Measurements from ENCODE around the gene RAPH1. TPM values are rescaled to one million over a fixed set of nuclear protein-coding genes. Genes with fewer than 3 reads are reported as not detected.

RAPH1 gene
- polyA plus RNA-seq, 1 experiment: 3.3 TPM

DNA sequence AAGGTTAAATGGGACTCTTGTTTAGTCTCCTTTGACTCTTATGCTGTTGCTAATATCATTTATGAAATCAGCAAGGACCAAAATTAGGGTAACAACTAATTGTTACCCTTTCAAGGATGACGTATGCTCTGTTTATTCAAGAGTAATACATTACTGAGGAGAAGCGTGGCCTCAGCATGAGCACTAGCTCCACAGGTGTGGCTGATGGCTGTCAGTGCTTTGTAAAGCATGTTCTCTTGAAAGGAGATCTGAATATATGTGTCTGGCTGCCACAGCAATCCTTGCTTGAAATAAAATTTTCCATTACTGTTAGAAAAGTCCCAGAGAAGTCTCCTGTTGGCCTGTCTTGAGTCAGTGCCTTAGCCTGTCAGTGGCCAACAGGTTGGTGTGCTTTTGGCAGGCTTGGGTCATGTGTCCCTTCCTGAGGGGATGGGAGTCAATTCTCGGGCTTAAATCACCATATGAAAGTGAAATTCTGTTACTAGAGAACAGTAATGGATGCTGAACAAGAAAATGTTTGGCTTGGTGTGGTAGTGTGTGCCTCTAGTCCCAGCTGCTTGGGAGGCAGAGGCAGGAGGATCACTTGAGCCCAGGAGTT, 174.2 kb downstream of the RAPH1 start:
- H3K27me3 ChIP-seq (ENCODE audit: control insufficient read depth, insufficient read depth, low read length): no peaks in the 10 kb centered on the region
- TF ChIP-seq, protein P1, sequence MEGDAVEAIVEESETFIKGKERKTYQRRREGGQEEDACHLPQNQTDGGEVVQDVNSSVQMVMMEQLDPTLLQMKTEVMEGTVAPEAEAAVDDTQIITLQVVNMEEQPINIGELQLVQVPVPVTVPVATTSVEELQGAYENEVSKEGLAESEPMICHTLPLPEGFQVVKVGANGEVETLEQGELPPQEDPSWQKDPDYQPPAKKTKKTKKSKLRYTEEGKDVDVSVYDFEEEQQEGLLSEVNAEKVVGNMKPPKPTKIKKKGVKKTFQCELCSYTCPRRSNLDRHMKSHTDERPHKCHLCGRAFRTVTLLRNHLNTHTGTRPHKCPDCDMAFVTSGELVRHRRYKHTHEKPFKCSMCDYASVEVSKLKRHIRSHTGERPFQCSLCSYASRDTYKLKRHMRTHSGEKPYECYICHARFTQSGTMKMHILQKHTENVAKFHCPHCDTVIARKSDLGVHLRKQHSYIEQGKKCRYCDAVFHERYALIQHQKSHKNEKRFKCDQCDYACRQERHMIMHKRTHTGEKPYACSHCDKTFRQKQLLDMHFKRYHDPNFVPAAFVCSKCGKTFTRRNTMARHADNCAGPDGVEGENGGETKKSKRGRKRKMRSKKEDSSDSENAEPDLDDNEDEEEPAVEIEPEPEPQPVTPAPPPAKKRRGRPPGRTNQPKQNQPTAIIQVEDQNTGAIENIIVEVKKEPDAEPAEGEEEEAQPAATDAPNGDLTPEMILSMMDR (IDR thresholded peaks at IDR 0.05; ENCODE audit: insufficient read depth, low read depth, low read length): no peak
- no peaks in the 10 kb centered on the region for H3K36me3 ChIP-seq (ENCODE audit: control insufficient read depth, insufficient read depth, low read length)
- DNase-seq (ENCODE audit: low read depth): no peak
- CTCF ChIA-PET: no interaction called here
- no peak overlapping the region for H3K4me3 ChIP-seq (ENCODE audit: low read depth, low read length)
- POLR2A ChIA-PET: no interaction called here

GRCh38 chr2:203359450-203359849, 175.7 kb downstream of the RAPH1 start:
- TF ChIP-seq, protein P1 (IDR thresholded peaks at IDR 0.05; ENCODE audit: insufficient read depth, low read depth, low read length): no peak
- Histone ChIP-seq H3K36me3 (ENCODE audit: control insufficient read depth, insufficient read depth, low read length) (no peaks in the 10 kb centered on the region), H3K4me3 (ENCODE audit: low read depth, low read length) (no peak overlapping the region), H3K27me3 (ENCODE audit: control insufficient read depth, insufficient read depth, low read length) (no peaks in the 10 kb centered on the region)
- DNase-seq (ENCODE audit: low read depth): no peak
- POLR2A ChIA-PET: no interaction called here
- CTCF ChIA-PET: no interaction called here

GRCh38 chr2:203354966-203355365, 180.1 kb downstream of the RAPH1 start:
- H3K36me3 ChIP-seq (ENCODE audit: control insufficient read depth, insufficient read depth, low read length): 0 out of 2 replicates have a peak, but pooled peaks cover 2% of the 10 kb centered on the region
- H3K27me3 ChIP-seq (ENCODE audit: control insufficient read depth, insufficient read depth, low read length): no peaks in the 10 kb centered on the region
- CTCF ChIA-PET: interaction anchor here (0.6 kb wide), 1 partner anchor 10 kb away, joined by 3 read pairs; no protein-coding TSS in a partner anchor
- POLR2A ChIA-PET: no interaction called here
- DNase-seq (ENCODE audit: low read depth): no peak
- TF ChIP-seq, protein P1 (IDR thresholded peaks at IDR 0.05; ENCODE audit: insufficient read depth, low read depth, low read length): no peak
- H3K4me3 ChIP-seq (ENCODE audit: low read depth, low read length): no peak overlapping the region

GRCh38 chr2:203352604-203353255, 182.4 kb downstream of the RAPH1 start:
- Histone ChIP-seq H3K36me3 (ENCODE audit: control insufficient read depth, insufficient read depth, low read length) (0 out of 2 replicates have a peak, but pooled peaks cover 2% of the 10 kb centered on the region), H3K27me3 (ENCODE audit: control insufficient read depth, insufficient read depth, low read length) (no peaks in the 10 kb centered on the region), H3K4me3 (ENCODE audit: low read depth, low read length) (no peak overlapping the region)
- no peak for DNase-seq (ENCODE audit: low read depth)
- POLR2A ChIA-PET: no interaction called here
- CTCF ChIA-PET: interaction anchor here (0.6 to 1.0 kb wide), 2 partner anchors 8 to 106 kb away, joined by 3 read pairs; no protein-coding TSS in a partner anchor
- TF ChIP-seq, protein P1 (IDR thresholded peaks at IDR 0.05; ENCODE audit: insufficient read depth, low read depth, low read length): no peak

DNA sequence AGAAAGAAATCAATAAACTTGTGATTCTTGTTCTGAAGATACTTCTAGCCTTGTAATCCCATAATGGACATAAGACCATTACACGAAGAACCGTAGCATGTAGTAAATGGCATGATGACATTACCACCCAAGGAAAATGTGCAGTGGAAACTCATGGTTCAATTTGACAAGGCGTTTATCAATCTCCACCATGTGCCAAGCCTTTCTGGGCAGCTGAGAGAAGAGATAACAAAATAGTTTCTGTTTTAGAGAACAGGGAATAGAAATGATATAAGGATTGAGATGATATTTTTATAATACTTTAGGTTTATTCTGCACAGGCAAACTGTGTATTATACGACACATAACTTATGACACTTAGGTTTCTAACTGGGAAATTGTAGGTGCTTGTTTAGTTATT, 187.7 kb downstream of the RAPH1 start:
- Histone ChIP-seq H3K4me3 (ENCODE audit: low read depth, low read length) (no peak overlapping the region), H3K36me3 (ENCODE audit: control insufficient read depth, insufficient read depth, low read length) (peaks cover 2% of the 10 kb centered on the region; the same call in 1 of the 2 replicates), H3K27me3 (ENCODE audit: control insufficient read depth, insufficient read depth, low read length) (no peaks in the 10 kb centered on the region)
- POLR2A ChIA-PET: no interaction called here
- DNase-seq (ENCODE audit: low read depth): no peak
- CTCF ChIA-PET: no interaction called here
- TF ChIP-seq, protein P1 (IDR thresholded peaks at IDR 0.05; ENCODE audit: insufficient read depth, low read depth, low read length): no peak

All from BJ (cell line).